IMR-90 (cell line): ENCODE results near the gene ATF1. TPM values are rescaled to one million over a fixed set of nuclear protein-coding genes. Genes with fewer than 3 reads are reported as not detected.

Experiments
- ATAC-seq: fragments of 200-7000 bp; cut with Tn5 transposase; 2 replicates; pipeline ENCODE4 v1.9.1; 2020; ENCODE audit warnings: low read depth, mild to moderate bottlenecking, moderate library complexity
- BruUV-seq: library from RNA; stranded (reverse); fragments of 400-500 nt; replicated peaks from 2 replicates; lab custom pipeline; 2021; lab: Mats Ljungman, UMichigan
- CTCF ChIA-PET: fragments of 300-600 bp; formaldehyde crosslinking; extraction: SDS; loops from one replicate; lab custom pipeline; 2021; ENCODE audit warnings: antibody characterized with exemption; lab: Yijun Ruan, JAX
- POLR2A ChIA-PET: fragments of 300-600 bp; sonication (Branson Sonifier 250); formaldehyde crosslinking; loops from one replicate; lab custom pipeline; 2022; ENCODE audit warnings: antibody characterized with exemption; ENCODE audit not compliant: unreplicated experiment; lab: Charles Lee
- DNase-seq: peaks from one replicate; pipeline ENCODE4 v3.0.0; 2013
- H2AFZ ChIP-seq: replicated peaks from 2 replicates; pipeline ENCODE3; 2013; ENCODE audit warnings: low read length, mild to moderate bottlenecking; ENCODE audit not compliant: poor library complexity
- H2AK5ac ChIP-seq: 2 replicates; pipeline ENCODE4 v1.6.1; 2013; ENCODE audit warnings: low read depth, low read length, inconsistent platforms
- H2AK9ac ChIP-seq: replicated peaks from 2 replicates; pipeline ENCODE3; 2013; ENCODE audit warnings: mild to moderate bottlenecking, low read depth, low read length, moderate library complexity; ENCODE audit not compliant: poor library complexity
- H2BK120ac ChIP-seq: 2 replicates; pipeline ENCODE4 v1.6.1; 2013; ENCODE audit warnings: low read depth, low read length, inconsistent platforms
- H2BK15ac ChIP-seq: 3 replicates; pipeline ENCODE4 v1.6.1; 2013; ENCODE audit warnings: low read depth, low read length, inconsistent platforms
- H2BK20ac ChIP-seq: 2 replicates; pipeline ENCODE4 v1.6.1; 2013; ENCODE audit warnings: low read depth, mild to moderate bottlenecking, inconsistent platforms, low read length, moderate library complexity
- H2BK5ac ChIP-seq: 2 replicates; pipeline ENCODE4 v1.6.1; 2013; ENCODE audit warnings: mild to moderate bottlenecking, low read depth, low read length, inconsistent platforms; ENCODE audit not compliant: poor library complexity, severe bottlenecking
- H3K14ac ChIP-seq: replicated peaks from 2 replicates; pipeline ENCODE4 v1.6.1; 2013; ENCODE audit warnings: low read depth, low read length, inconsistent platforms
- H3K18ac ChIP-seq: 2 replicates; pipeline ENCODE4 v1.6.1; 2013; ENCODE audit warnings: low read depth, low read length, control low read depth
- H3K23ac ChIP-seq: 2 replicates; pipeline ENCODE4 v1.6.1; 2013; ENCODE audit warnings: low read depth, low read length, inconsistent platforms
- H3K27ac ChIP-seq: 2 replicates; pipeline ENCODE4 v1.5.1; 2013; ENCODE audit warnings: mild to moderate bottlenecking, control low read depth, low read length; ENCODE audit not compliant: insufficient read depth
- H3K27me3 ChIP-seq: 2 replicates; pipeline ENCODE4 v1.6.1; 2013; ENCODE audit warnings: low read length; ENCODE audit not compliant: control insufficient read depth, insufficient read depth
- H3K36me3 ChIP-seq: 2 replicates; pipeline ENCODE4 v1.6.1; 2013; ENCODE audit warnings: low read length, mixed read lengths; ENCODE audit not compliant: control insufficient read depth, insufficient read depth
- H3K4ac ChIP-seq: 2 replicates; pipeline ENCODE4 v1.6.1; 2013; ENCODE audit warnings: low read depth, low read length, inconsistent platforms
- H3K4me1 ChIP-seq: 2 replicates; pipeline ENCODE4 v1.6.1; 2013; ENCODE audit warnings: low read length, mixed read lengths; ENCODE audit not compliant: control insufficient read depth, insufficient read depth
- H3K4me2 ChIP-seq: 2 replicates; pipeline ENCODE4 v1.6.1; 2013; ENCODE audit warnings: low read depth, mild to moderate bottlenecking, control low read depth, low read length, moderate library complexity
- H3K4me3 ChIP-seq: 2 replicates; pipeline ENCODE4 v1.5.1; 2013; ENCODE audit warnings: low read depth, mild to moderate bottlenecking, control low read depth, low read length, moderate library complexity; ENCODE audit not compliant: insufficient read depth
- H3K56ac ChIP-seq: 2 replicates; pipeline ENCODE4 v1.6.1; 2013; ENCODE audit warnings: low read length, inconsistent platforms; ENCODE audit not compliant: insufficient read depth; ENCODE audit errors: extremely low read depth
- H3K79me1 ChIP-seq, 2 experiments: 2 replicates each; pipeline ENCODE4 v1.6.1; 2013; ENCODE audit warnings: low read length in 2 of 2, inconsistent platforms in 1 of 2, low read depth in 1 of 2
- H3K9ac ChIP-seq: 2 replicates; pipeline ENCODE4 v1.6.1; 2013; ENCODE audit warnings: low read depth, low read length, control low read depth
- H3K9me1 ChIP-seq: 2 replicates; pipeline ENCODE4 v1.6.1; 2013; ENCODE audit warnings: low read length, inconsistent platforms; ENCODE audit not compliant: insufficient read depth
- H3K9me3 ChIP-seq: 2 replicates; pipeline ENCODE4 v1.6.1; 2013; ENCODE audit warnings: low read length; ENCODE audit not compliant: control insufficient read depth, insufficient read depth
- H4K20me1 ChIP-seq: 2 replicates; pipeline ENCODE4 v1.6.1; 2013; ENCODE audit warnings: low read length, inconsistent platforms; ENCODE audit not compliant: insufficient read depth
- H4K5ac ChIP-seq: 2 replicates; pipeline ENCODE4 v1.6.1; 2013; ENCODE audit warnings: mild to moderate bottlenecking, low read depth, low read length, control low read depth
- H4K8ac ChIP-seq, 2 experiments: 2 replicates each; pipeline ENCODE4 v1.6.1; 2013; ENCODE audit warnings: low read depth in 2 of 2, low read length in 2 of 2, control low read depth in 1 of 2, inconsistent platforms in 1 of 2
- H4K91ac ChIP-seq: 2 replicates; pipeline ENCODE4 v1.6.1; 2013; ENCODE audit warnings: low read depth, low read length, inconsistent platforms; ENCODE audit not compliant: insufficient read depth
- BHLHE40 ChIP-seq: fragments of 150-350 bp; IDR thresholded peaks from 2 replicates; pipeline ENCODE4 v1.6.1; 2016; ENCODE audit warnings: mild to moderate bottlenecking, low read depth, low read length
- RAD21 ChIP-seq: IDR thresholded peaks from 2 replicates; pipeline ENCODE4 v1.6.1; 2012; ENCODE audit warnings: low read length, improper control_type of control experiment
- RCOR1 ChIP-seq: IDR thresholded peaks from 2 replicates; pipeline ENCODE4 v1.6.1; 2012; ENCODE audit warnings: mild to moderate bottlenecking, low read length, improper control_type of control experiment; ENCODE audit not compliant: insufficient replicate concordance
- WGBS, 2 experiments: methylation state at CpG; one replicate each; pipeline versions ENCODE4 v1.1.5 to v1.1.7; 2013; ENCODE audit warnings: missing lambda C conversion rate in 2 of 2; ENCODE audit not compliant: insufficient read length in 1 of 2; ENCODE audit errors: extremely low coverage in 2 of 2; 5-methylcytosine and 5-hydroxymethylcytosine counted together
- dilution Hi-C: fragments of 300-500 bp; cut with HindIII; formaldehyde crosslinking; loops from one replicate; pipeline ENCODE4 v1.14.3; 2018; ENCODE audit warnings: low sequenced_read_pairs; ENCODE audit not compliant: unreplicated experiment
- in situ Hi-C: fragments of 300-500 bp; cut with MboI; formaldehyde crosslinking; loops from 3 replicates; pipeline ENCODE4 v1.14.3; 2019; ENCODE audit warnings: low sequenced_read_pairs, inconsistent platforms, mixed read lengths
- intact Hi-C: fragments of 100-400 bp; cut with micrococcal nuclease; formaldehyde crosslinking; loops from 2 replicates; pipeline ENCODE4 v1.10.0; 2022
- polyA plus RNA-seq, 3 experiments: library from polyadenylated mRNA; depleted of rRNA; stranded (reverse); fragments of >200 nt; gene quantifications; 2 replicates each; pipeline ENCODE4 v1.2.3, GENCODE V29; 2012; ENCODE audit warnings: low replicate concordance in 1 of 3
- total RNA-seq: library from RNA; depleted of rRNA; stranded (reverse); fragments of >200 nt; gene quantifications from 2 replicates; pipeline ENCODE4 v1.2.3, GENCODE V29; 2012

ATF1 gene
- total and polyA plus RNA-seq, 2 of the 4 experiments (the other 2 are of a cell fraction), result 20.6 to 24.0 TPM

DNA sequence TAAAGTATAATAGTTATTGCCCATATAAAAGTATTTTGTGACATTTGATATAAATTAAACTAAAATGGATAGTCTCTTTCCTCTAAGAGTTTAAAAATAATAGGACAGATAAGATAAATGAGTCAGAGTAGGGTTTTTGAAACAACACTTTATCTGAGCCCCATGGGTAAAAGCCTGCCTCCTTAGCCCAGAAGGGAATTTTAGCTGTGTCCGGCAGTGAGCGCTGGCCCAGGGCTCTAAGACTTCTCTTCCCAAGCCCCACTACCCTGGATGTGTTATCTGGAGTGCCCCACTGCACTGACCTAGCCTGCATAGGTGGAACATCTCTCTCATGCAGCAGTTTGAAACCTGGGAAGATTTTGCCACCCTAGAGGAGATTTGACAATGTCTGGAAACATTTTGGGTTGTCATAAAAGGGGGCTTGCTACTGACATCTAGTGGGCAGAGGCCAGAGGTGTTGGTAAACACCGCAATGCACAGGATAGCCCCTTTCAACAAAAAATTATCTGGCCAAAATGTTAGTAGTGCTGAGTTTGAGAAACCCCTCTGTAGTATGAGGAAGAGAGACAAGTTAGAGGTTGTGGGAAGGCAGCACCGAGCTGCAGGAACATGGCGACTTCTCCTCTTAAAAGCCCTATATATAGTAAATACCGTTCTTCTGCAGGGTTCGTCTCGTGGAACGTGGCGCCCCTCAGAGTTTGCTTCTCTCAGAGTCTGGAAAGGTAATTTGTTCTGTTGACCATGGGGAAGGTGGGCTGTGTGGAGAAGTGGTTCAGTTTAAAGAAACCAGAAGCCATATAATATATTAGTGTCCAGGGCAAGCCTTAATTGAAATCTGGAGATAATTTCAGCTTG, 29.3 kb upstream of the ATF1 start (continued):
- peak; percentile 66 for TF ChIP-seq RAD21
- no peak for TF ChIP-seq RCOR1

DNA sequence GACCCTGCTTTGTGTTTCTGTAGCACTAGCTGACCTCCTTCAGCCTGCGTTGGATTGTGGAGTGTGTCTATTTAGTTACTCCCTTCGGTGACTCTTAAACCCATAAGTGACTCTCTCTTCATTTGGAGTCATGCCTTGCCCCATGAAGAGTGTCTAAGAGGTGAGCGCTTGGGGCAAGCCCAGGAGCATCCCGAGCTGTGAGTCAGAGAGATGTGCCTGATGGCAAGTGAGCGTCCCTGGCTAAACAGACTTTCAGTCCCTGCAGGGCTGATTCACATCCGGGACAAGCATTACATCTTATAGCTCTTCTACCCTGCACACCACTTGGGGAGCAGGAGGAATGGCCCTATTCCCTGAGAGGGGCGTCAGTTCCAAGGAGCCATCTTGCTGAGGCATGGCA, 24.3 kb upstream of the ATF1 start:
- no CpG with 5 or more reads among the region's 7 CpGs for WGBS, 2 experiments

More for the DNA sequence above, 24.3 kb upstream of the ATF1 start:
- H3K23ac ChIP-seq, result no peak overlapping the region
- H3K9me1 ChIP-seq, result peaks cover 3% of the 10 kb centered on the region; the same call in 1 of the 2 replicates
- no peak overlapping the region for H2BK5ac ChIP-seq
- H2BK20ac ChIP-seq, result no peak overlapping the region
- H3K4ac ChIP-seq, result no peak overlapping the region
- no peak overlapping the region for H4K5ac ChIP-seq
- H3K4me3 ChIP-seq, result no peak overlapping the region
- no peak overlapping the region for H3K14ac ChIP-seq
- no peak overlapping the region for H2AK9ac ChIP-seq
- POLR2A ChIA-PET, result no interaction called here
- dilution Hi-C loops (no loop called here), intact Hi-C loops (loop anchor here (2.0 kb wide), 1 partner anchor 165 kb away; no protein-coding TSS in a partner anchor), in situ Hi-C loops (no loop called here)
- H3K79me1 ChIP-seq, result 0 out of 4 replicates have a peak, but pooled peaks cover 0 to 2% of the 10 kb centered on the region in 2 experiments
- H3K27ac ChIP-seq, result no peak overlapping the region
- BruUV-seq, result no TSS peak
- no peak overlapping the region for H2BK120ac ChIP-seq
- H3K27me3 ChIP-seq, result no peaks in the 10 kb centered on the region
- TF ChIP-seq BHLHE40, result no peak
- DNase-seq (peak; percentile 16), ATAC-seq (no peak)
- peaks cover 40% of the 10 kb centered on the region for H3K36me3 ChIP-seq
- H4K91ac ChIP-seq, result no peak overlapping the region
- H3K9ac ChIP-seq, result no peak overlapping the region
- no peak overlapping the region for H2AFZ ChIP-seq
- no peak overlapping the region for H3K56ac ChIP-seq
- H3K9me3 ChIP-seq, result no peaks in the 10 kb centered on the region
- CTCF ChIA-PET, result no interaction called here
- H3K4me1 ChIP-seq, result no peaks in the 10 kb centered on the region
- no peaks in the 10 kb centered on the region for H4K20me1 ChIP-seq
- H2AK5ac ChIP-seq, result no peak overlapping the region
- no peak overlapping the region for H3K18ac ChIP-seq
- no peak overlapping the region for H2BK15ac ChIP-seq
- no peak overlapping the region for H4K8ac ChIP-seq
- H3K4me2 ChIP-seq, result no peak overlapping the region
